Effector memory CD4-positive, alpha-beta T cell (primary cell): ENCODE results near the gene GALR2.
"Not testable (repeated sequence)": the region's sequence is repeated elsewhere in the genome, so short reads cannot be mapped to it uniquely, and the experiment has no call there.

Experiments
- DNase-seq, 3 donors: peaks; one replicate each; pipeline ENCODE4 v3.0.0-alpha.2; 2020
- H3K27ac ChIP-seq: 2 replicates; pipeline ENCODE4 v1.7.0; 2013; ENCODE audit warnings: mild to moderate bottlenecking, low read length, moderate library complexity; ENCODE audit not compliant: insufficient read depth, poor library complexity, severe bottlenecking
- H3K27me3 ChIP-seq: replicated peaks from 2 replicates; pipeline ENCODE4 v1.7.0; 2013; ENCODE audit warnings: mild to moderate bottlenecking, low read length; ENCODE audit not compliant: insufficient read depth, control insufficient read depth, poor library complexity, severe bottlenecking
- H3K36me3 ChIP-seq: 2 replicates; pipeline ENCODE4 v1.7.0; 2013; ENCODE audit warnings: mild to moderate bottlenecking, low read length, moderate library complexity; ENCODE audit not compliant: control insufficient read depth, insufficient read depth
- H3K4me1 ChIP-seq: 2 replicates; pipeline ENCODE4 v1.7.0; 2013; ENCODE audit warnings: low read length, mild to moderate bottlenecking; ENCODE audit not compliant: control insufficient read depth, insufficient read depth, poor library complexity, severe bottlenecking
- H3K4me3 ChIP-seq: 2 replicates; pipeline ENCODE4 v1.7.0; 2013; ENCODE audit warnings: low read length, low read depth, mild to moderate bottlenecking; ENCODE audit not compliant: insufficient read depth, poor library complexity, severe bottlenecking
- H3K9me3 ChIP-seq: 2 replicates; pipeline ENCODE4 v1.7.0; 2013; ENCODE audit warnings: mild to moderate bottlenecking, low read length, moderate library complexity; ENCODE audit not compliant: control insufficient read depth

Gene GALR2

GRCh38 chr17:76036497-76037261, 37.9 kb upstream of the GALR2 start:
- H3K4me1 ChIP-seq: no peaks in the 10 kb centered on the region
- DNase-seq: no peak
- peaks cover 40% of the 10 kb centered on the region for H3K36me3 ChIP-seq
- H3K4me3 ChIP-seq: no peak overlapping the region
- no peaks in the 10 kb centered on the region for H3K27me3 ChIP-seq
- H3K9me3 ChIP-seq: no peaks in the 10 kb centered on the region
- no peak overlapping the region for H3K27ac ChIP-seq

DNA sequence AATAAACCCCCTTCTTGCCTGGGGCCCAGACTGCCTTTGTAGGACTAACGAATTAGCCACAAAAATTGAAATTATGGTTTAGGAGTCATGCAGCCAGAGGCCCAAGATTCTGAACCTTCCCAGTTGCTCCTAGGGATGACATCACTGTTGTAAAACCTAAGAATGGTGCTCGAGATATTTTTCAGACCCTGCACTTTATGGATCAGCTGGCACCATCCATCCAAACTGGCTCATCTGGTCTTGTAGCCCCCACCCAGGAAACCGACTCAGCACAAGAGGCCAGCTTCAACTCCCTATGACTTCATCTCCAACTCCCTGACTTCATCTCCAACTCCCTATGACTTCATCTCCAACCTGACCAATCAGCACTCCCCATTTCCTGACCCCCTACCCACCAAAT, 36.5 kb upstream of the GALR2 start:
- Histone ChIP-seq H3K4me3 (no peak overlapping the region), H3K9me3 (no peaks in the 10 kb centered on the region), H3K4me1 (no peaks in the 10 kb centered on the region), H3K36me3 (peaks cover 51% of the 10 kb centered on the region), H3K27me3 (no peaks in the 10 kb centered on the region), H3K27ac (no peak overlapping the region)
- no peak for DNase-seq

DNA sequence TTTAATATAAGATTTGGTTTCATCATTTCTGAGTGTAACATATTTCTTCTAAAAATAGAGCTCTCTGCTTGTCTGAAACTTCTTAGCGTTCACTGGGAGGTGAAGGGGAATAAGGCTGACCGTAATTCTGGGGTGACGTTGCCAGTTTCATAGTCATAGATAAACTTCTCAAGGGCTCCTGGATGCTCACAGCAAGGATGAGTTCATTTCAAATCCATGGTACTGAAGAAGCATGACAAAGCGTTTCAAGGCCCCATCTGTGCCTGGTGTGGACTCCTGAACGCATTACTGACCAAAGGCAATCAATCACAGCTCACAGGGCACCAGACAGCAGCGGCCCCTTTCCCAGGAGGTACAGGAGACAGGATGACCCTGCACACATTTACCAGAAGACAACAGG, 35.5 kb upstream of the GALR2 start:
- Histone ChIP-seq H3K4me3 (no peak overlapping the region), H3K27me3 (no peaks in the 10 kb centered on the region), H3K9me3 (no peaks in the 10 kb centered on the region), H3K36me3 (peaks cover 61% of the 10 kb centered on the region), H3K4me1 (no peaks in the 10 kb centered on the region), H3K27ac (no peak overlapping the region)
- no peak for DNase-seq

GRCh38 chr17:76040376-76040775, 34.2 kb upstream of the GALR2 start:
- Histone ChIP-seq H3K27ac (no peak overlapping the region), H3K9me3 (no peaks in the 10 kb centered on the region), H3K4me3 (no peak overlapping the region), H3K36me3 (peaks cover 74% of the 10 kb centered on the region), H3K27me3 (no peaks in the 10 kb centered on the region), H3K4me1 (no peaks in the 10 kb centered on the region)
- no peak for DNase-seq

- not testable (repeated sequence) for H3K27me3 ChIP-seq, H3K9me3 ChIP-seq, H3K4me3 ChIP-seq, H3K27ac ChIP-seq, DNase-seq, H3K4me1 ChIP-seq
- H3K36me3 ChIP-seq: peaks cover 91% of the 10 kb centered on the region
Observed at GRCh38 chr17:76042868-76043267, 31.7 kb upstream of the GALR2 start.

DNA sequence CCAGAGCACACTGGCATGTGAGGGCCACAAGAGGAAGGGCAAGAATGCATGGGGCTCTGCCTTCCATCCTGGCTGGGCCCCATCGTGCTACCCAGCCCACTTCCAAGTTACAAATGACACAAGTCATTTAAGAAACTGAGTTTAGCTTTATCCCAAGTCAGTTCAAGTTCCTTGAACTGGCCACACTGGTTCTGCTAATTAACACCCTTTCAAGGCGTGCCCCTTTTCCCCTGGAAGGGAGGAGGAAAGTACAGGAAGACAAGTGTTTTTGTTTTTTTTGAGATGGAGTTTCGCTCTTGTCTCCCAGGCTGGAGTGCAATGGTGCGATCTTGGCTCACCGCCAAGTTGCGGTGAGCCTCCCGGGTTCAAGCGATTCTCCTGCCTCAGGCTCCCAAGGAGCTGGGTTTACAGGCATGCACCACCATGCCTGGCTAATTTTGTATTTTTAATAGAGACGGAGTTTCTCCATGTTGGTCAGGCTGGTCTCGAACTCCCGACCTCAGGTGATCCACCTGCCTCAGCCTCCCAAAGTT, 30.0 kb upstream of the GALR2 start:
- peaks cover 91% of the 10 kb centered on the region for H3K36me3 ChIP-seq
- H3K27me3 ChIP-seq, H3K4me3 ChIP-seq, H3K27ac ChIP-seq, H3K9me3 ChIP-seq, H3K4me1 ChIP-seq, DNase-seq: not testable (repeated sequence)

DNA sequence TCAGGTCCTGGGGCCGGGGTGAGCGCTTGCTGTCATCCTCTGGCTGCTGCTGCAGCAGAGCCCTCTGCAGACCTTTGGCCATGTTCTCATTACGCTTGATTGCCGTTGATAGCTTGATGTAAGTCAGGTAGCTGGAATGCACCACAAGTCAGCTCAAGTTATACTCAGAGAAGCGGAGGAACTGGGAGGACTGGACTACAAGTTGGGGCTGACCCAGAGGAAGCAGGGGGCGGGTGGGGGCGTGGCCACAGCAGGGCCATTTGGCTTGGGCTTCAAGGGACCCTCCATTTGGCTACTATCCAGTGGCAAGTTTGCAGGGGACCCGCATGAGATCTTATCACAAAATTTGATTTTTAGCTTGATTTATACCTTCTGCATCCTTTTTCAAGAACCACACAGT, 28.5 kb upstream of the GALR2 start:
- peaks cover 89% of the 10 kb centered on the region for H3K36me3 ChIP-seq

DNA sequence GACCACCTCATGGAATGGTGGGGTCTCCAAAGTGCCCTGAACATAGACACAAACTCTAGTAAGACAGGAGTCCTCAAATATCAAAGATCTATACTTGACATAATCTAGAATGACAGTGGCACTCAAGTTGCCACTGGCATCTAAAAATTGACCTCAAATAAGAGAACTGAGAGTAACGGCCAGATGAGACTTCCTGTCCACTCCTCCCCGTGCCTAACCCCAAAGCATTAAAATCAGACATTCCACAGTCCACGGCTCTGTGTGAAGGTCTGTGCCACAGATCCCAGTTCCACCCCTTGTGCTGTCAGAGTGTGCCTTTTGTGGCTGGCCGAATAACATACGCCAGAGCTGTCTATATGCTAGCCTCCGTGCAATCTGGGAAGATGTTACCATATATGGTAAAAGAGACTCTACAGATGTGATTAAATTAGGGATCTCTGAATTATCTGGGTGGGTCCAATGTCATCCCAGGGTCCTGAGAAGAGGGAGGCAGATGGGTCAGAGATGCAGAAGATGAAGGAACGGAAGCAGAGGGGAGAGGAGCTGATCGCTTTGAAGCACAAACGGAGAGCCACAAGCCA, 26.5 kb upstream of the GALR2 start:
- no peaks in the 10 kb centered on the region for H3K4me1 ChIP-seq
- no peaks in the 10 kb centered on the region for H3K27me3 ChIP-seq
- H3K4me3 ChIP-seq: no peak overlapping the region
- DNase-seq: no peak
- H3K9me3 ChIP-seq: no peaks in the 10 kb centered on the region
- no peak overlapping the region for H3K27ac ChIP-seq
- peaks cover 82% of the 10 kb centered on the region for H3K36me3 ChIP-seq

More for the DNA sequence above, 28.5 kb upstream of the GALR2 start:
- Histone ChIP-seq H3K4me1 (no peaks in the 10 kb centered on the region), H3K27ac (no peak overlapping the region), H3K4me3 (no peak overlapping the region), H3K27me3 (no peaks in the 10 kb centered on the region), H3K9me3 (no peaks in the 10 kb centered on the region)
- no peak for DNase-seq

DNA sequence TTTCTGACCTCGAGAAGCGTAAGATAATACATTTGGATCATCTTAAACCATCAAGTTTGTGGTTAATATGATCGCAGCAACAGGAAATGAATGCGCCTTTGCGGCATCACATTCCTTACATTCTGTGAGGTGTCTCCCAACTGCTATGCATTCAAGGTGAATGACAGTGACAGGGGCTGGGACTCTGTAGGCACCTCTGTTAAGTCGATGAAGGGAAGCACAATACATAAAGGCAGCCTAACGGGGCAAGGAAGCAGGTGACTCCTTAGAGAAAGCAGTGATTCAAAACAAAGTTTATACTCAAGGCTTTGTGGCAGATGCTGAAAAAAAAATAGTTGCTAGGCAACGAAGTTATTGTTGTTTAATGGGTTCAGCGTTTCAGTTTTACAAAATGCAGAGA, 25.9 kb upstream of the GALR2 start:
- peaks cover 81% of the 10 kb centered on the region for H3K36me3 ChIP-seq
- H3K4me3 ChIP-seq: no peak overlapping the region
- H3K27me3 ChIP-seq: no peaks in the 10 kb centered on the region
- no peak overlapping the region for H3K27ac ChIP-seq
- no peak for DNase-seq
- H3K9me3 ChIP-seq: no peaks in the 10 kb centered on the region
- H3K4me1 ChIP-seq: no peaks in the 10 kb centered on the region

- Histone ChIP-seq H3K27ac (no peak overlapping the region), H3K36me3 (peaks cover 80% of the 10 kb centered on the region), H3K27me3 (no peaks in the 10 kb centered on the region), H3K4me1 (no peaks in the 10 kb centered on the region), H3K9me3 (no peaks in the 10 kb centered on the region), H3K4me3 (no peak overlapping the region)
- no peak for DNase-seq
Observed at GRCh38 chr17:76049239-76049638, 25.3 kb upstream of the GALR2 start.
